HG03457 (cell line): ENCODE results near the gene SLC25A45.

Experiments used
- ATAC-seq: cut with Tn5 transposase; IDR thresholded peaks from one replicate; pipeline ENCODE4 v1.9.1; 2021; ENCODE audit warnings: moderate number of reproducible peaks; ENCODE audit not compliant: unreplicated experiment

Gene SLC25A45

GRCh38 chr11:65327021-65327420 lies 55.4 kb downstream of the SLC25A45 start:
- no peak for ATAC-seq

DNA sequence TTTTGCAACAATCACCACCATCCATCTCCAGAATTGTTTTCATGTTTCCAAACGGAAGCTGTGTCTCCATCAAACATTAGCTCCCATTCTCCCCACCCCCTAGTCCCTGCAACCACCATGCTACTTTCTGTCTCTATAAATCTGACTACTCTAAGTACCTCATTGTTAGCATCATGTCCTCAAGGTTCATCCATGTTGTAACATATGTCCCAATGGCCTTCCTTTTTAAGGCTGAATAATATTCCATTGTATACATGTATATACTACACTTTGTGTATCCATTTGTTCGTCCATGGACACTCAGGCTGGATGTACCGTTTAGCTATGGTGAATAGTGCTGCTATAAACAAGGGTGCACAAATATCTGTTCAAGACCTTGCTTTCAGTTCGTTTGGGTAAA lies 57.0 kb downstream of the SLC25A45 start:
- ATAC-seq = no peak
